Skin of body (tissue), 2 donors: ENCODE data around the gene LPCAT2. TPM values are rescaled to one million over a fixed set of nuclear protein-coding genes. Genes with fewer than 3 reads are reported as not detected.

Experiments
- DNase-seq: peaks from one replicate; lab custom pipeline; 2025; lab: John Stamatoyannopoulos, UW
- total RNA-seq: library from RNA; depleted of rRNA; stranded (reverse); fragments of >200 nt; gene quantifications from one replicate; pipeline ENCODE4 v1.2.3, GENCODE V29; 2014

Gene LPCAT2
- total RNA-seq, 1 donor from 2014 or later, result 24.0 TPM

GRCh38 chr16:55540221-55540620, 31.3 kb downstream of the LPCAT2 start:
- no peak for DNase-seq

GRCh38 chr16:55542459-55543082, 33.7 kb downstream of the LPCAT2 start:
- DNase-seq, result no peak

GRCh38 chr16:55543472-55543871, 34.6 kb downstream of the LPCAT2 start:
- peak; percentile 74 for DNase-seq

- no peak for DNase-seq
These were observed 43.7 kb downstream of the LPCAT2 start for GRCh38 chr16:55552621-55553020.

GRCh38 chr16:55555436-55555835, 46.6 kb downstream of the LPCAT2 start:
- no peak for DNase-seq

GRCh38 chr16:55557186-55557585, 48.3 kb downstream of the LPCAT2 start:
- no peak for DNase-seq

GRCh38 chr16:55559233-55559632, 50.4 kb downstream of the LPCAT2 start:
- DNase-seq, result no peak

- no peak for DNase-seq
These were observed 51.2 kb downstream of the LPCAT2 start for GRCh38 chr16:55559933-55560516.

- DNase-seq, result no peak
These were observed 52.5 kb downstream of the LPCAT2 start for GRCh38 chr16:55561319-55561848.

- DNase-seq, result no peak
These were observed 54.1 kb downstream of the LPCAT2 start for GRCh38 chr16:55562936-55563335.

GRCh38 chr16:55563797-55564196, 54.9 kb downstream of the LPCAT2 start:
- no peak for DNase-seq

- DNase-seq, result no peak
These were observed 56.2 kb downstream of the LPCAT2 start for GRCh38 chr16:55565086-55565485.

- DNase-seq, result no peak
These were observed 57.7 kb downstream of the LPCAT2 start, which contains the start of gene CAPNS2 for GRCh38 chr16:55566432-55567175. TSS of gene CAPNS2 (plus strand) at chr16:55566684. CDS start at chr16:55566757, 73 bp downstream.

GRCh38 chr16:55567382-55567781, 58.5 kb downstream of the LPCAT2 start:
- no peak for DNase-seq

- peak; percentile 53 for DNase-seq
These were observed 59.3 kb downstream of the LPCAT2 start for GRCh38 chr16:55568207-55568606.

GRCh38 chr16:55569025-55569424, 60.2 kb downstream of the LPCAT2 start:
- peak; percentile 78 for DNase-seq

- DNase-seq, result no peak
These were observed 61.3 kb downstream of the LPCAT2 start for GRCh38 chr16:55570159-55570558.

GRCh38 chr16:55571191-55571897, 62.5 kb downstream of the LPCAT2 start:
- DNase-seq, result no peak

- peak; percentile 36 for DNase-seq
These were observed 63.6 kb downstream of the LPCAT2 start for GRCh38 chr16:55572439-55572838.

GRCh38 chr16:55574811-55575210, 65.9 kb downstream of the LPCAT2 start:
- no peak for DNase-seq

GRCh38 chr16:55575496-55575895, 66.6 kb downstream of the LPCAT2 start:
- DNase-seq, result peak; percentile 61

GRCh38 chr16:55576384-55576783, 67.5 kb downstream of the LPCAT2 start:
- peak; percentile 80 for DNase-seq
